Endodermal cell (in vitro differentiated cells): ENCODE measurements around the gene CASP3. TPM values are rescaled to one million over a fixed set of nuclear protein-coding genes. Genes with fewer than 3 reads are reported as not detected.

Experiments
- DNase-seq: peaks from one replicate; pipeline ENCODE4 v3.0.0-alpha.2; 2017
- H3K27ac ChIP-seq: 2 replicates; pipeline ENCODE4 v1.5.1; 2013; ENCODE audit warnings: mild to moderate bottlenecking, low read depth, low read length, moderate library complexity
- H3K27me3 ChIP-seq: 2 replicates; pipeline ENCODE4 v1.6.1; 2013; ENCODE audit warnings: mild to moderate bottlenecking, low read length, moderate library complexity; ENCODE audit not compliant: insufficient read depth, control insufficient read depth, poor library complexity, severe bottlenecking
- H3K36me3 ChIP-seq: 2 replicates; pipeline ENCODE4 v1.7.0; 2013; ENCODE audit warnings: mild to moderate bottlenecking, low read length, moderate library complexity; ENCODE audit not compliant: control insufficient read depth, insufficient read depth
- H3K4me1 ChIP-seq: one replicate; pipeline ENCODE4 v1.7.0; 2013; ENCODE audit warnings: low read length; ENCODE audit not compliant: control insufficient read depth, insufficient read depth
- H3K4me3 ChIP-seq: 2 replicates; pipeline ENCODE4 v1.5.1; 2013; ENCODE audit warnings: mild to moderate bottlenecking, low read length, moderate library complexity
- H3K9ac ChIP-seq: 2 replicates; pipeline ENCODE4 v1.6.1; 2013; ENCODE audit warnings: mild to moderate bottlenecking, low read length, moderate library complexity; ENCODE audit not compliant: poor library complexity, severe bottlenecking; ENCODE audit errors: extremely low read depth
- H3K9me3 ChIP-seq: 2 replicates; pipeline ENCODE4 v1.6.1; 2013; ENCODE audit warnings: mild to moderate bottlenecking, low read length, moderate library complexity; ENCODE audit not compliant: control insufficient read depth
- H3K27ac Mint-ChIP-seq: 2 replicates; pipeline ENCODE4 v1.8.0; 2020; ENCODE audit warnings: mixed read lengths
- H3K27me3 Mint-ChIP-seq: 2 replicates; pipeline ENCODE4 v1.8.0; 2021; ENCODE audit warnings: mild to moderate bottlenecking, mixed read lengths; ENCODE audit not compliant: insufficient read depth
- H3K36me3 Mint-ChIP-seq: 2 replicates; pipeline ENCODE4 v1.8.0; 2020; ENCODE audit warnings: low read depth, mixed read lengths
- H3K4me1 Mint-ChIP-seq: 2 replicates; pipeline ENCODE4 v1.8.0; 2020; ENCODE audit warnings: mixed read lengths
- H3K4me3 Mint-ChIP-seq: 2 replicates; pipeline ENCODE4 v1.8.0; 2020; ENCODE audit warnings: mild to moderate bottlenecking, moderate library complexity, mixed read lengths
- H3K9me3 Mint-ChIP-seq: 2 replicates; pipeline ENCODE4 v1.8.0; 2020; ENCODE audit warnings: mild to moderate bottlenecking, mixed read lengths
- WGBS, 2 experiments: methylation state at CpG; one replicate each; pipeline versions ENCODE4 v1.1.5 to v1.1.7; 2013; ENCODE audit warnings: missing lambda C conversion rate in 2 of 2, mixed read lengths in 1 of 2; ENCODE audit not compliant: insufficient coverage in 1 of 2, insufficient read length in 1 of 2; 5-methylcytosine and 5-hydroxymethylcytosine counted together
- total RNA-seq, 2 donors: library from RNA; stranded (reverse); fragmentation: NEBNext Ultra II Directional in 1 of 2; extraction: Animal tissue kit (Norgen Biotek cat#: 25700) in 1 of 2; gene quantifications; 2 replicates in 1 of 2; 3 replicates in 1 of 2; pipeline ENCODE4 v1.2.1, GENCODE V29; 2021
- TF ChIP-seq, protein P1 (sequence below): fragments of 200-600 bp; sonication (generic); conservative IDR thresholded peaks from 2 replicates; pipeline ENCODE4 v1.5.0; 2021; ENCODE audit warnings: antibody characterized with exemption, mild to moderate bottlenecking

CASP3 gene
- total RNA-seq, 2 donors from 2014 or later: 49.8 to 62.9 TPM

DNA sequence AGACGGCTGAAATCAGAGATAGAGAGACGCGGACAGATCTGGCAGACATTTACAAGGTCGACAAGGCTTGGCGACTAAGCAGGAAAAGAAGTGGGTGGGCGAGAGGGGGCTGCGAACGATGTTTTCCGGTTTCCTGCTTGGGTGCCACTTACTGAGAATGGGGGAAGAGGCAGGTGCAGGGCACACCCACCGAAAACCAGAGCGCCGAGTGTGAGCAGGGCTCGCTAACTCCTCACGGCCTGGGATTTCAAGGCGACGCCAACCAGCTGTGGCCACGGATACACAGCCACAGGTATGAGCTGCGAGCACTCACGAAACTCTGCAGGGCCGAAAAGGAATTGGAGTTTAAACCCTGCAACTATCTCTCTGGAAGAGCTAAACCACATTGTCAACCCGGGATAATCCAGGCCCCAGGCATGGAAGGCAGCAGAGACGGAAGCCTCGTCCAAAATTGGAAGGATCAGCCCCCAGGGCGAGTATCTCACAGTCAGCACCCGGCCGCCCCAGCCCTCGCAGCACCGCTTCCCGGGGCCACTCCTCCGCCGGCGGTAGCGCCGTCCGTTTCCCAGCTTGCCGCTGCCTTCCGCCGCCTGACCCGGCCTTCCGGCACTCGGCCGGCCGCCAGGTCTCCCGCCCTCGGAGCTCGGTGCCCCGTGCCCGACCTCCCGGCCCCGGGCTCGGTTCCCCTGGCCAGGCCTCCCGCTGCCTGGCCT, 778 bp downstream of the CASP3 start:
- DNase-seq: peak; percentile 75
- H3K9me3 ChIP-seq: no peaks in the 10 kb centered on the region
- peaks cover 14% of the 10 kb centered on the region for H3K36me3 ChIP-seq
- peak overlapping the region; percentile 83 for H3K27ac ChIP-seq
- peak overlapping the region; percentile 94 for H3K4me3 ChIP-seq
- peak overlapping the region; percentile 94 for H3K27ac Mint-ChIP-seq
- no peaks in the 10 kb centered on the region for H3K9me3 Mint-ChIP-seq
- peaks cover 35% of the 10 kb centered on the region for H3K4me1 Mint-ChIP-seq
- no peaks in the 10 kb centered on the region for H3K27me3 Mint-ChIP-seq
- WGBS, 2 experiments: 0 to 1% methylated on average over 35 to 52 of the region's 52 CpGs
- H3K36me3 Mint-ChIP-seq: peaks cover 6% of the 10 kb centered on the region
- no peaks in the 10 kb centered on the region for H3K4me1 ChIP-seq
- peak overlapping the region; percentile 89 for H3K4me3 Mint-ChIP-seq
- no peaks in the 10 kb centered on the region for H3K27me3 ChIP-seq
- TF ChIP-seq, protein P1, sequence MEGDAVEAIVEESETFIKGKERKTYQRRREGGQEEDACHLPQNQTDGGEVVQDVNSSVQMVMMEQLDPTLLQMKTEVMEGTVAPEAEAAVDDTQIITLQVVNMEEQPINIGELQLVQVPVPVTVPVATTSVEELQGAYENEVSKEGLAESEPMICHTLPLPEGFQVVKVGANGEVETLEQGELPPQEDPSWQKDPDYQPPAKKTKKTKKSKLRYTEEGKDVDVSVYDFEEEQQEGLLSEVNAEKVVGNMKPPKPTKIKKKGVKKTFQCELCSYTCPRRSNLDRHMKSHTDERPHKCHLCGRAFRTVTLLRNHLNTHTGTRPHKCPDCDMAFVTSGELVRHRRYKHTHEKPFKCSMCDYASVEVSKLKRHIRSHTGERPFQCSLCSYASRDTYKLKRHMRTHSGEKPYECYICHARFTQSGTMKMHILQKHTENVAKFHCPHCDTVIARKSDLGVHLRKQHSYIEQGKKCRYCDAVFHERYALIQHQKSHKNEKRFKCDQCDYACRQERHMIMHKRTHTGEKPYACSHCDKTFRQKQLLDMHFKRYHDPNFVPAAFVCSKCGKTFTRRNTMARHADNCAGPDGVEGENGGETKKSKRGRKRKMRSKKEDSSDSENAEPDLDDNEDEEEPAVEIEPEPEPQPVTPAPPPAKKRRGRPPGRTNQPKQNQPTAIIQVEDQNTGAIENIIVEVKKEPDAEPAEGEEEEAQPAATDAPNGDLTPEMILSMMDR: no peak
- H3K9ac ChIP-seq: peak overlapping the region; percentile 84

DNA sequence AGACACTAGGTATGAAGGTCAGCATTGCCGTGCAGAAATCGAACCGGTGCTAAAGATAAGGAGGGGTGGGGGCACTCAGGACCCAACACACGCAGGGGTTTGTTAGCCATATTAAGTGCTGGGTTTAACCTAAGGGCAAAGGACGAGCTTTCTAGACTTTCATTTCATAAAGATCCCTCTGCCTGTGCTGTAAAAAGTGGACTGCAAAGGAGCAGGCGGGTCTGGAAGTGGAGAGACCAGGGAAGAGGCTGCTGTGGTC, 1.3 kb downstream of the CASP3 start:
- Histone ChIP-seq H3K27me3 (no peaks in the 10 kb centered on the region), H3K4me1 (no peaks in the 10 kb centered on the region), H3K9me3 (no peaks in the 10 kb centered on the region), H3K27ac (no peak overlapping the region), H3K36me3 (peaks cover 14% of the 10 kb centered on the region), H3K9ac (peak overlapping the region; percentile 84), H3K4me3 (peak overlapping the region; percentile 94)
- TF ChIP-seq, protein P1: no peak
- peak overlapping the region; percentile 94 for H3K27ac Mint-ChIP-seq
- H3K36me3 Mint-ChIP-seq: peaks cover 6% of the 10 kb centered on the region
- peaks cover 35% of the 10 kb centered on the region for H3K4me1 Mint-ChIP-seq
- 4 to 5% methylated on average over 4 to 6 of the region's 6 CpGs for WGBS, 2 experiments
- no peaks in the 10 kb centered on the region for H3K9me3 Mint-ChIP-seq
- no peaks in the 10 kb centered on the region for H3K27me3 Mint-ChIP-seq
- H3K4me3 Mint-ChIP-seq: peak overlapping the region; percentile 89
- DNase-seq: peak; percentile 74

DNA sequence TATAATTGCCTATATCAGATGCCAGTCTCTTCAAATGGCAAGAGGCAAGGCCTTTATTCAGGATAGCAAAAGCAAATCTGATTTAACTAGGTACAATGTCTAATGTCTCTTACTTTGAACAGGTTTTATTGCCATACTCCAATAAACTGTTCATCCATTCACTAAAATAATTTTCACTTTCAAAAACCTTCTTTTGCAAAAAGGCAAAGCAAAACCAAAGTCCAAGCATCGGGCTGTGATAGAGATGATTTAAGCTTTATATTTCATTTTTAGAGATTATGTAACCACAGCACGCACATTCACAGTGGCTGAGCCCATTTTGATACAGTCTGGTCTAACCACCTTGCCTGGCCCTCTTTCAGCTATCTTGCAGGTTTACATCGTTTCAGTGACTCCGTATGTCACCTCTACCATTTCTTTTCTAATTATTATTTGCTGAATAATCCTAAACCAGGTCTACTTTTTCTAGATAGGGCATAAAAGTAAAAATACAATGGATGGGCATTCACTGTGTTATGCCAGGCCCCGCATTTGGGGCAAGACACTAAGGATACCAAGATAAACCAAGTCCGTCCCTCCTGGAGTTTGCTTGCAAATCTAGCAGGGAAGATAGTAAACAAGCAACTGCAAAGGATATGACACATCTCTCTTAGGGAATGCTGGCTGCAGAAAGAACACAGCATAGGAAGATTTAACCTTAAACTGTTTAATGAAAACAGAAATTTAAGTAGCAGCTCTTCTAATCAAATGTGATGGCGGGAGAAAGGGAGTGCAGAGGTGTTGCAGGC, 1.8 kb downstream of the CASP3 start:
- H3K9me3 ChIP-seq: no peaks in the 10 kb centered on the region
- peaks cover 18% of the 10 kb centered on the region for H3K36me3 ChIP-seq
- peak overlapping the region; percentile 84 for H3K9ac ChIP-seq
- Mint-ChIP-seq H3K36me3 (peaks cover 9% of the 10 kb centered on the region), H3K27ac (peak overlapping the region; percentile 94), H3K9me3 (no peaks in the 10 kb centered on the region), H3K4me3 (peak overlapping the region; percentile 89), H3K27me3 (no peaks in the 10 kb centered on the region), H3K4me1 (peaks cover 35% of the 10 kb centered on the region)
- no peaks in the 10 kb centered on the region for H3K27me3 ChIP-seq
- TF ChIP-seq, protein P1: no peak
- no peak overlapping the region for H3K27ac ChIP-seq
- WGBS, 2 experiments: 62 to 74% methylated on average over 6 to 7 of the region's 7 CpGs
- H3K4me3 ChIP-seq: peak overlapping the region; percentile 94
- no peaks in the 10 kb centered on the region for H3K4me1 ChIP-seq
- no peak for DNase-seq
